Measurements from ENCODE around the gene NACC1.

DNA sequence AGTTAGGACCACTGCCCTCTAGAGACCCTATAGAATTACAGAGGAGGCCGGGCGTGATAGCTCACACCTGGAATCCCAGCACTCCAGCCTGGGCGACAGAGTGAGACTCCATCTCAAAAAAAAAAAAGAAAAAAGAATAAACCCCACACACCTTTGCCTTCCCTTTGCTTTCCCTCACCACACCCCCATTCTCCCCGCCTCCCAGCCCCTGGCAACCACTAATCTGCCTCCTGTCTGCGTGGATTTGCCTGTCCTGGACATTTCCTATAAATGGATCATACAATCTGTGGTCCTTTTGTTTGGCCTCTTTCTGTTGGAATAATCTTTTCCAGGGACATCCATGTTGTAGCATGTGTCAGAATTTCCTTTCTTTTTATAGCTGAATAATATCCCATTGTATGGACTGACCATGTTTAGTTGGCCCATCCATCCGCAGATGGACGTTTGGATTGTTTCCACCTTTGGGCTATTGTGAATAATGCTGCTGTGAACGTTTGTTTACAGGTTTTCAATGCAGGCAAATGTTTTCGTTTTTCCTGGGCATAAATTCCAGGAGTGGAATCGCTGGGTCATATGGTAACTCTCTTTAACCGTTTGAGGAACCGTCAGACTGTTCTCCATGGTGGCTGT, 15.3 kb downstream of the NACC1 start:
- TF ChIP-seq CTCF (IDR thresholded peaks at IDR 0.05), result no peak
- no peak for TF ChIP-seq POLR2A (IDR thresholded peaks at IDR 0.05)

All from vagina (tissue), 2 donors.